K562 (cell line): Measurements from ENCODE around the gene AGBL1. TPM values are rescaled to one million over a fixed set of nuclear protein-coding genes. Genes with fewer than 3 reads are reported as not detected.

ENCODE experiments used
- ATAC-seq: fragments of 200-7000 bp; cut with Tn5 transposase; 3 replicates; pipeline ENCODE4 v1.9.1; 2020; ENCODE audit warnings: moderate library complexity
- BruUV-seq: library from RNA; stranded (reverse); fragments of 400-500 nt; replicated peaks from 2 replicates; lab custom pipeline; 2021; lab: Mats Ljungman, UMichigan
- CTCF ChIA-PET: fragments of 300-600 bp; formaldehyde crosslinking; extraction: SDS; loops from one replicate; lab custom pipeline; 2021; ENCODE audit warnings: low intra/inter-chr PET ratio; lab: Yijun Ruan, JAX
- POLR2A ChIA-PET: fragments of 300-600, 350-650 bp; sonication (Branson Sonifier 250); formaldehyde crosslinking; extraction: SDS; loops from one replicate; lab custom pipeline; 2021; ENCODE audit warnings: antibody characterized with exemption, inconsistent platforms; lab: Yijun Ruan, JAX
- DNase-seq, 4 experiments: peaks; one replicate each; pipeline versions ENCODE4 v3.0.0 to v3.0.0-alpha.2; 2011 to 2018; ENCODE audit warnings: low spot score in 3 of 4, mixed read lengths in 3 of 4; ENCODE audit errors: extremely low read depth in 1 of 4
- FAIRE-seq: peaks from 2 replicates; lab custom pipeline; 2011; peaks lifted over from hg19 to GRCh38; lab: Jason Lieb, UNC
- H2AFZ ChIP-seq: 2 replicates; pipeline ENCODE4 v1.6.0; 2011; ENCODE audit warnings: low read depth, low read length, control low read depth, inconsistent platforms
- H3K27ac ChIP-seq: fragments of 200-600 bp; 3 replicates; pipeline ENCODE4 v1.8.0; 2011; ENCODE audit warnings: low read depth, mild to moderate bottlenecking, control low read depth, inconsistent platforms, low read length, moderate library complexity, mixed read lengths; ENCODE audit errors: extremely low read depth
- H3K27me3 ChIP-seq, 2 experiments: fragments of 300-600 bp in 1 of 2; 2 replicates in 1 of 2; 3 replicates in 1 of 2; pipeline versions ENCODE4 v1.6.0 to v1.8.0; 2011; ENCODE audit warnings: inconsistent platforms in 2 of 2, low read length in 2 of 2, mild to moderate bottlenecking in 1 of 2, mixed read lengths in 1 of 2, moderate library complexity in 1 of 2; ENCODE audit not compliant: control insufficient read depth in 2 of 2, insufficient read depth in 2 of 2
- H3K36me3 ChIP-seq: fragments of 300-600 bp; 3 replicates; pipeline ENCODE4 v1.8.0; 2011; ENCODE audit warnings: mild to moderate bottlenecking, low read length, inconsistent platforms; ENCODE audit not compliant: control insufficient read depth, insufficient read depth
- H3K4me1 ChIP-seq, 2 experiments: fragments of 200-600 bp in 1 of 2; replicated peaks in 1 of 2; 2 replicates in 1 of 2; 3 replicates in 1 of 2; pipeline versions ENCODE4 v1.5.1 to v1.8.0; 2011; ENCODE audit warnings: inconsistent platforms in 2 of 2, low read length in 2 of 2, mild to moderate bottlenecking in 1 of 2, mixed read lengths in 1 of 2, moderate library complexity in 1 of 2; ENCODE audit not compliant: control insufficient read depth in 2 of 2, insufficient read depth in 2 of 2
- H3K4me2 ChIP-seq: 2 replicates; pipeline ENCODE4 v1.6.1; 2011; ENCODE audit warnings: low read length, control low read depth, inconsistent platforms, mixed read lengths; ENCODE audit not compliant: insufficient read depth
- H3K4me3 ChIP-seq: fragments of 200-600 bp; sonication (generic), shearing (Covaris generic); 2 replicates; pipeline ENCODE4 v1.5.1; 2016; ENCODE audit warnings: control low read depth, inconsistent platforms
- H3K79me2 ChIP-seq: fragments of 200-600 bp; 3 replicates; pipeline ENCODE4 v1.8.0; 2011; ENCODE audit warnings: low read length, inconsistent platforms; ENCODE audit not compliant: control insufficient read depth, insufficient read depth
- H3K9ac ChIP-seq, 2 experiments: 2 replicates each; pipeline versions ENCODE4 v1.6.0 to v1.6.1; 2011; ENCODE audit warnings: low read depth in 2 of 2, low read length in 2 of 2, control low read depth in 1 of 2, inconsistent platforms in 1 of 2, mild to moderate bottlenecking in 1 of 2, mixed read lengths in 1 of 2; ENCODE audit not compliant: insufficient read depth in 1 of 2
- H3K9me1 ChIP-seq: one replicate; pipeline ENCODE4 v1.6.0; 2011; ENCODE audit warnings: inconsistent platforms, mild to moderate bottlenecking, low read length, moderate library complexity; ENCODE audit not compliant: control insufficient read depth, insufficient read depth
- H3K9me3 ChIP-seq: replicated peaks from 2 replicates; pipeline ENCODE4 v1.5.1; 2011; ENCODE audit warnings: low read depth, low read length, inconsistent platforms; ENCODE audit not compliant: control insufficient read depth, insufficient read depth
- H4K20me1 ChIP-seq: replicated peaks from 2 replicates; pipeline ENCODE4 v1.6.1; 2011; ENCODE audit warnings: low read length, inconsistent platforms, mixed read lengths; ENCODE audit not compliant: control insufficient read depth, insufficient read depth
- CCAR2 ChIP-seq: fragments of 200-400 bp; formaldehyde crosslinking; IDR thresholded peaks from 2 replicates; pipeline ENCODE4 v1.6.1; 2017; ENCODE audit warnings: mild to moderate bottlenecking, low read depth, low read length
- CTCF ChIP-seq, 3 experiments: IDR thresholded peaks in 2 of 3; conservative IDR thresholded peaks in 1 of 3; 2 replicates each; pipeline ENCODE4 v1.5.1; 2011 to 2012; ENCODE audit warnings: low read length in 3 of 3, mild to moderate bottlenecking in 3 of 3, control low read depth in 2 of 3, improper control_type of control experiment in 1 of 3, inconsistent platforms in 1 of 3, low read depth in 1 of 3, mixed read lengths in 1 of 3, moderate library complexity in 1 of 3; ENCODE audit not compliant: insufficient read depth in 2 of 3
- HINFP ChIP-seq: fragments of 450-650 bp; conservative IDR thresholded peaks from 2 replicates; pipeline ENCODE4 v1.6.1; 2016; ENCODE audit warnings: missing genetic modification characterization, low read depth, mild to moderate bottlenecking, control low read depth, missing compliant biosample characterization
- HSF4 ChIP-seq: fragments of 250-450 bp; sonication (Bioruptor Pico); IDR thresholded peaks from 2 replicates; pipeline ENCODE4 v2.1.2; 2022; ENCODE audit warnings: mild to moderate bottlenecking, moderate library complexity, borderline replicate concordance
- NFIC ChIP-seq: fragments of 450-650 bp; IDR thresholded peaks from 2 replicates; pipeline ENCODE4 v1.6.1; 2017; ENCODE audit warnings: mild to moderate bottlenecking, inconsistent platforms
- STAT6 ChIP-seq: sonication (generic); formaldehyde crosslinking; IDR thresholded peaks from 2 replicates; pipeline ENCODE4 v1.8.1; 2023; ENCODE audit warnings: mild to moderate bottlenecking, missing genetic modification reagents
- ZBTB34 ChIP-seq: fragments of 250-450 bp; sonication (Bioruptor Pico); IDR thresholded peaks from 2 replicates; pipeline ENCODE4 v1.8.0; 2021; ENCODE audit warnings: mild to moderate bottlenecking, moderate library complexity
- ZNF175 ChIP-seq: fragments of 200-800 bp; sonication (Bioruptor generic); IDR thresholded peaks from 2 replicates; pipeline ENCODE4 v1.6.1; 2016; ENCODE audit warnings: low read depth, mild to moderate bottlenecking, missing genetic modification characterization, missing compliant biosample characterization
- ZNF507 ChIP-seq: conservative IDR thresholded peaks from 2 replicates; pipeline ENCODE4 v1.6.1; 2017; ENCODE audit warnings: missing genetic modification characterization, missing compliant biosample characterization
- ZNF512 ChIP-seq: IDR thresholded peaks from 2 replicates; pipeline ENCODE4 v1.6.1; 2016; ENCODE audit warnings: missing genetic modification characterization, missing compliant biosample characterization
- ZSCAN29 ChIP-seq: fragments of 450-650 bp; IDR thresholded peaks from 2 replicates; pipeline ENCODE4 v1.6.1; 2017
- WGBS: fragments of 100-300 bp; shearing (Covaris generic); methylation state at CpG from one replicate; pipeline ENCODE4 v1.1.6; 2016; ENCODE audit warnings: low coverage, mixed read lengths; ENCODE audit not compliant: insufficient coverage; ENCODE audit errors: missing lambda C conversion rate; 5-methylcytosine and 5-hydroxymethylcytosine counted together
- in situ Hi-C: fragments of 300-500 bp; cut with MboI; formaldehyde crosslinking; loops from 4 replicates; pipeline ENCODE4 v1.15.0; 2018; ENCODE audit warnings: inconsistent platforms, mixed read lengths
- intact Hi-C: fragments of 100-400 bp; cut with micrococcal nuclease; formaldehyde crosslinking; loops from 2 replicates; pipeline ENCODE4 v1.14.2; 2022
- polyA plus RNA-seq, 8 experiments: library from polyadenylated mRNA; depleted of rRNA in 4 of 8; stranded (reverse) in 5 of 8; unstranded in 3 of 8; fragments of >200 nt; fragmentation: Nextera tagmentation in 2 of 8; fragmentation: Illumina TruSeq in 1 of 8; extraction: Ambion mirVana in 2 of 8; extraction: Trizol in 1 of 8; gene quantifications; 2 replicates each; pipeline versions ENCODE4 v1.2.1 to v1.2.3, GENCODE V29; 2011 to 2014; ENCODE audit warnings: inconsistent platforms in 1 of 8, missing spikeins in 1 of 8
- total RNA-seq, 7 experiments: library from RNA; depleted of rRNA in 6 of 7; stranded (reverse); fragments of >200 nt in 6 of 7; fragmentation: Illumina TruSeq in 2 of 7; extraction: Trizol in 2 of 7; gene quantifications; 2 replicates each; pipeline versions ENCODE4 v1.2.1 to v1.2.3, GENCODE V29; 2011 to 2021; ENCODE audit warnings: low replicate concordance in 1 of 7

The AGBL1 gene
- total and polyA plus RNA-seq, 9 of the 15 experiments (the other 6 are each of a cell fraction or from before 2014, with no cell fraction given) = not detected

- Histone ChIP-seq H3K36me3 (no peaks in the 10 kb centered on the region), H3K79me2 (no peaks in the 10 kb centered on the region), H3K27me3 (no peaks in the 10 kb centered on the region), H3K9me3 (no peaks in the 10 kb centered on the region), H3K4me3 (no peak overlapping the region), H3K9me1 (no peaks in the 10 kb centered on the region), H3K27ac (no peak overlapping the region), H4K20me1 (no peaks in the 10 kb centered on the region), H3K9ac (no peak overlapping the region), H3K4me2 (no peak overlapping the region), H2AFZ (no peak overlapping the region), H3K4me1 (no peaks in the 10 kb centered on the region)
- DNase-seq = no peak
- ATAC-seq = no peak
- in situ Hi-C loops = no loop called here
- intact Hi-C loops = no loop called here
- WGBS = 0% methylated on average over 1 of the region's 1 CpG
- no peak for FAIRE-seq
- ChIA-PET CTCF (no interaction called here), POLR2A (interaction anchor here (0.6 kb wide), 1 partner anchor 112 kb away, joined by 3 read pairs; no protein-coding TSS in a partner anchor)
- BruUV-seq = no TSS peak
- TF ChIP-seq ZBTB34 (CRISPR knock-in tag) = no peak
- TF ChIP-seq HINFP = no peak
- no peak for TF ChIP-seq STAT6
- TF ChIP-seq ZSCAN29 = no peak
- TF ChIP-seq NFIC = no peak
- TF ChIP-seq CCAR2 = no peak
- TF ChIP-seq CTCF (IDR thresholded peaks at IDR 0.05 in 2 of 3, conservative IDR thresholded peaks at IDR 0.05 in 1 of 3; ENCODE audit: insufficient read depth in 2 of 3, low read depth in 1 of 3, low read length in 3 of 3) = no peak
- TF ChIP-seq ZNF512 = no peak
- TF ChIP-seq ZNF507 = no peak
- TF ChIP-seq ZNF175 (CRISPR knock-in tag) = no peak
- no peak for TF ChIP-seq HSF4 (CRISPR knock-in tag)
These were observed 583.6 kb downstream of the AGBL1 start for GRCh38 chr15:86663304-86663703.
